Measurements from ENCODE around the gene EPYC.

GRCh38 chr12:91007531-91008290 lies 2.9 kb upstream of the EPYC start:
- TF ChIP-seq POLR2A (IDR thresholded peaks at IDR 0.05; ENCODE audit: low read length) (no peak), GATA1 (IDR thresholded peaks at IDR 0.05; ENCODE audit: low read depth, low read length) (no peak)
